ENCODE data around the gene C1QB.
"Not testable (repeated sequence)": the region's sequence is repeated elsewhere in the genome, so short reads cannot be mapped to it uniquely, and the experiment has no call there.

The C1QB gene

DNA sequence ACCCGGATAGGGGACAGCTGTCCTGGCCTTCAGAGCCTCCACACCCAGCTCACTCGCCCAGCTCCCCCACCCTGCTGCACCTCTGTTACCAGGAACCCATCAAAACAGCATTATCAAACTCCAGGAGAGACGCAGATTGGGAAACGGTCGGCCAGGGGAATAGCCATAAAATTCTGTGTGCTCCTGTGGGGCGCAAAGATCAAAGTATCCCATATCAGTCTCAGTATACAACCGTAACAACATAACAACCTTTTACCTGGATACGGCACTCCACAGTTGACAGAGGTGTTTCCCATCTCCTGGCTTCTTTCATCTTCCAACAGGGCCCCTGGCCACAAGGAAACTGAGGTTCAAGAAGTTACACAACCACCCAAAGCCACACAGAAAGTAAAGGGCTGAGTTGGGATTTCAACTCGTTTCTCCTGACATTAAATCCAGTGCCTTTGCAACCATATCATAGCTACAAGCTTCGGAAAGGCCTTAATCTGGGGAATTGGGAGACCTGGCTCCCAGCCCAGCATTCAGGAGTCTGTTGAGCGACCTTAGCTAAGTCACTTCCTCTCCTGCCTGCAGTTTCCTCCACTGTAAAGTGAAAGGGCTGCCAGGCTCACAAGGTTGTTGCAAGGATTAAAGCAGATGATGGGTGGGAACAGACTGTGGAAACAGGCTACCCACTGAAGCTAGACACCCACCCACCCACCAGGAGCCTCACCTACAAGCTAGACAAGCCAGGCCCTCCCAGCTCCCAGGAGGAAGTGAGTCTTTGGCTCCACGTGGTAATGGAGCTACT lies 49.5 kb downstream of the C1QB start:
- DNase-seq (ENCODE audit: insufficient read length, low spot score), result no peak
- FAIRE-seq, result no peak
- no peak for TF ChIP-seq TAF1 (IDR thresholded peaks at IDR 0.05; ENCODE audit: low read depth, low read length)
- no peak for TF ChIP-seq PAX5 (IDR thresholded peaks at IDR 0.05; ENCODE audit: insufficient read depth, low read length, severe bottlenecking)
- no peak for TF ChIP-seq SPI1 (IDR thresholded peaks at IDR 0.05; ENCODE audit: low read depth, low read length)
- no peak for TF ChIP-seq POU2F2 (IDR thresholded peaks at IDR 0.05; ENCODE audit: low read depth, low read length)
- TF ChIP-seq POLR2A (IDR thresholded peaks at IDR 0.05; ENCODE audit: low read depth, low read length), result no peak
- no peak for TF ChIP-seq POLR2AphosphoS5 (IDR thresholded peaks at IDR 0.05; ENCODE audit: low read depth, low read length)

- peak; percentile 89 for FAIRE-seq
- DNase-seq (ENCODE audit: insufficient read length, low spot score), result peak; percentile 72
- TF ChIP-seq SPI1 (IDR thresholded peaks at IDR 0.05; ENCODE audit: low read depth, low read length) (no peak), POU2F2 (IDR thresholded peaks at IDR 0.05; ENCODE audit: low read depth, low read length) (no peak), PAX5 (IDR thresholded peaks at IDR 0.05; ENCODE audit: insufficient read depth, low read length, severe bottlenecking) (no peak), POLR2A (IDR thresholded peaks at IDR 0.05; ENCODE audit: low read depth, low read length) (no peak), TAF1 (IDR thresholded peaks at IDR 0.05; ENCODE audit: low read depth, low read length) (no peak), POLR2AphosphoS5 (IDR thresholded peaks at IDR 0.05; ENCODE audit: low read depth, low read length) (no peak)
Measured at GRCh38 chr1:22704440-22705067, 51.5 kb downstream of the C1QB start.

- TF ChIP-seq POU2F2 (IDR thresholded peaks at IDR 0.05; ENCODE audit: low read depth, low read length), result no peak
- no peak for TF ChIP-seq TAF1 (IDR thresholded peaks at IDR 0.05; ENCODE audit: low read depth, low read length)
- TF ChIP-seq PAX5 (IDR thresholded peaks at IDR 0.05; ENCODE audit: insufficient read depth, low read length, severe bottlenecking), result no peak
- no peak for TF ChIP-seq POLR2A (IDR thresholded peaks at IDR 0.05; ENCODE audit: low read depth, low read length)
- TF ChIP-seq SPI1 (IDR thresholded peaks at IDR 0.05; ENCODE audit: low read depth, low read length), result no peak
- TF ChIP-seq POLR2AphosphoS5 (IDR thresholded peaks at IDR 0.05; ENCODE audit: low read depth, low read length), result no peak
- DNase-seq (ENCODE audit: insufficient read length, low spot score) (no peak), FAIRE-seq (no peak)
Measured at GRCh38 chr1:22705586-22705985, 52.5 kb downstream of the C1QB start.

- not testable (repeated sequence) for FAIRE-seq
Measured at GRCh38 chr1:22706100-22706499, 53.1 kb downstream of the C1QB start.

DNA sequence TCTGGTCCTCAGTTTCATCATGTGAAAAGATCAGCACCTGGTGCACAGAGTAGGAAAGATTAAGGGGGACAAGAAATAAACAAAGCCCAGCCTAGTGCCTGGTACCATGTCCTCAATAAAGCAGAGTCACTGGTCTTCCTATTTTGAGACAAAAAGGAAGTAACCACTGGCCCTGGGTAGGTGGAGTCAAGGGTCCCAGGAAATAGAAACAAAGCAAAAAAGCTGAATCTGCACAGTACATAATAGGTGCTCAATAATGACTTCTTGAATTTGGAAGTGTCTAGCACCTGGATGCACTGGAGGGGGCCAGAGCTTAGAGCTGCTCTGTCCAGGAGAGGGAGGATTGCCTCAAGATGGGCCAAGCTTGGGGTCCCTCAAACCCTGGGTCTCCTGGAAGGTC lies 55.7 kb downstream of the C1QB start:
- TF ChIP-seq SPI1 (IDR thresholded peaks at IDR 0.05; ENCODE audit: low read depth, low read length), result no peak
- no peak for TF ChIP-seq PAX5 (IDR thresholded peaks at IDR 0.05; ENCODE audit: insufficient read depth, low read length, severe bottlenecking)
- TF ChIP-seq POU2F2 (IDR thresholded peaks at IDR 0.05; ENCODE audit: low read depth, low read length), result no peak
- TF ChIP-seq TAF1 (IDR thresholded peaks at IDR 0.05; ENCODE audit: low read depth, low read length), result no peak
- no peak for TF ChIP-seq POLR2A (IDR thresholded peaks at IDR 0.05; ENCODE audit: low read depth, low read length)
- no peak for TF ChIP-seq POLR2AphosphoS5 (IDR thresholded peaks at IDR 0.05; ENCODE audit: low read depth, low read length)
- DNase-seq (ENCODE audit: insufficient read length, low spot score) (no peak), FAIRE-seq (no peak)

More at GRCh38 chr1:22706100-22706499, 53.1 kb downstream of the C1QB start:
- not testable (repeated sequence) for DNase-seq (ENCODE audit: insufficient read length, low spot score)

DNA sequence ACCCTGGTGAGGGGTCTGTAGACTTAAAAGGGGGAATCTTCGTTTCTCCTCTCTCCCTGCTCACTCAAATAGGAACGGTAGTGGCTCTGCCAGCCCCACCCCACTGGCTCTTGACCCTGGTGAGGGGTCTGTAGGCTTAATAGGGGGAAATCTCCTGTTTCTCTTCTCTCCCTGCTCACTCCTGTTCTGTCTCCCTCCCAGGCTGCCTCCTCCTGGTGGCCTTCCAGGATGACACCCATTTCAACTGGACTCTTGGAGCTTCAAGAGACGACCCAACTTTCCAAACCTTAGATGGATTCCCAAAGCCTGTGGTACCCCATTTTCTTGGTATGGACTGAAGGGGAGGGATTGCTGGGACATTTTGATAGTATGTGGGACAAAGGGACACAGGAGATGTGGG lies 56.2 kb downstream of the C1QB start:
- FAIRE-seq (no peak), DNase-seq (ENCODE audit: insufficient read length, low spot score) (no peak)
- TF ChIP-seq PAX5 (IDR thresholded peaks at IDR 0.05; ENCODE audit: insufficient read depth, low read length, severe bottlenecking), result no peak
- no peak for TF ChIP-seq POLR2AphosphoS5 (IDR thresholded peaks at IDR 0.05; ENCODE audit: low read depth, low read length)
- no peak for TF ChIP-seq SPI1 (IDR thresholded peaks at IDR 0.05; ENCODE audit: low read depth, low read length)
- no peak for TF ChIP-seq TAF1 (IDR thresholded peaks at IDR 0.05; ENCODE audit: low read depth, low read length)
- no peak for TF ChIP-seq POU2F2 (IDR thresholded peaks at IDR 0.05; ENCODE audit: low read depth, low read length)
- no peak for TF ChIP-seq POLR2A (IDR thresholded peaks at IDR 0.05; ENCODE audit: low read depth, low read length)

- TF ChIP-seq POU2F2 (IDR thresholded peaks at IDR 0.05; ENCODE audit: low read depth, low read length) (no peak), SPI1 (IDR thresholded peaks at IDR 0.05; ENCODE audit: low read depth, low read length) (no peak), TAF1 (IDR thresholded peaks at IDR 0.05; ENCODE audit: low read depth, low read length) (no peak), PAX5 (IDR thresholded peaks at IDR 0.05; ENCODE audit: insufficient read depth, low read length, severe bottlenecking) (no peak), POLR2A (IDR thresholded peaks at IDR 0.05; ENCODE audit: low read depth, low read length) (no peak), POLR2AphosphoS5 (IDR thresholded peaks at IDR 0.05; ENCODE audit: low read depth, low read length) (no peak)
- FAIRE-seq (no peak), DNase-seq (ENCODE audit: insufficient read length, low spot score) (no peak)
Measured at GRCh38 chr1:22709891-22710700, 57.1 kb downstream of the C1QB start.

DNA sequence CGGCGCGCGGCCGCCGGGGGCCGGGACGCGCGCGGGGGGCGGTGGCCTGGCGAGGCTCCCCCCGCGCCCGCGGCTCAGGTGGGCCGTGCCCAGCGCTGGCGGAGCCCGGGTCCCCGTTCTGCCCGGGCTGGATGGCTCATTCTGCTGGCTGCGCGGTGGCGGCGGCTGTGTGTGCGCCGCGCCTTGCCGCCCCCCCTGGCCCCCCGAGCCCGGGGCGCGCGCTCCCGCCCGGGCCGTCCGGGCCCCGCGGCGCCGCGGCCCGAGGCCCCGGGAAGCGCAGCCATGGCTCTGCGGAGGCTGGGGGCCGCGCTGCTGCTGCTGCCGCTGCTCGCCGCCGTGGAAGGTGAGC lies 57.6 kb downstream of the C1QB start, which contains the start of gene EPHB2:
Gene EPHB2, plus strand, starts transcription at position 139 of the 349 bp plus-strand sequence. Its CDS starts 144 bp downstream, at position 283.
- no peak for FAIRE-seq

DNA sequence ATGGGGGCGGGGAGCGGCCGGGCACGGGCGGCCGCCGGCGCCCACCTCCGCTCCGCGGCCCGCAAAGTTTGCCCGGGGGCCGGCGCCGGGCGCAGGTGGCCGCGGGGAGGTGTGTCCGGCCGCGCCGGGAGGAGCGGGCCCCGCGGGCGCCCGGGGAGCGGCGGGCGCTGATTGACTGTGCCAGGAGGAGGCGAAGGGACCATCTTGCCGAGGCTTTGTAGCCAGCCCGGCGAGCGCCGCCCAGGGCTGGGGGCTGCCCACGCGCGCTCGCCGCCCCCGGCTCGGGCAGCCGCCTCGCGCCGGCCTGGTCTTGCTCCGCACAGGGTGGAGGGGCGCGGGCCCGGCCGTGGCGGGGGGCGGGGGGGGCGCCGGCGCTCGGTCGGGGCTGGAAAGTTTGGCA lies 58.0 kb downstream of the C1QB start:
- DNase-seq (ENCODE audit: insufficient read length, low spot score), result no peak
- TF ChIP-seq POU2F2 (IDR thresholded peaks at IDR 0.05; ENCODE audit: low read depth, low read length), result no peak
- no peak for TF ChIP-seq PAX5 (IDR thresholded peaks at IDR 0.05; ENCODE audit: insufficient read depth, low read length, severe bottlenecking)
- TF ChIP-seq POLR2AphosphoS5 (IDR thresholded peaks at IDR 0.05; ENCODE audit: low read depth, low read length), result no peak
- TF ChIP-seq TAF1 (IDR thresholded peaks at IDR 0.05; ENCODE audit: low read depth, low read length), result no peak
- no peak for TF ChIP-seq POLR2A (IDR thresholded peaks at IDR 0.05; ENCODE audit: low read depth, low read length)
- TF ChIP-seq SPI1 (IDR thresholded peaks at IDR 0.05; ENCODE audit: low read depth, low read length), result no peak
- no peak for FAIRE-seq

More for the DNA sequence above, 57.6 kb downstream of the C1QB start, which contains the start of gene EPHB2:
- DNase-seq (ENCODE audit: insufficient read length, low spot score), result peak; percentile 54
- TF ChIP-seq TAF1 (IDR thresholded peaks at IDR 0.05; ENCODE audit: low read depth, low read length) (no peak), SPI1 (IDR thresholded peaks at IDR 0.05; ENCODE audit: low read depth, low read length) (no peak), POLR2AphosphoS5 (IDR thresholded peaks at IDR 0.05; ENCODE audit: low read depth, low read length) (no peak), POLR2A (IDR thresholded peaks at IDR 0.05; ENCODE audit: low read depth, low read length) (no peak), PAX5 (IDR thresholded peaks at IDR 0.05; ENCODE audit: insufficient read depth, low read length, severe bottlenecking) (no peak), POU2F2 (IDR thresholded peaks at IDR 0.05; ENCODE audit: low read depth, low read length) (no peak)
